ENCODE results near the gene STX16.

The STX16 gene

GRCh38 chr20:58706150-58706892 lies 55.2 kb downstream of the STX16 start:
- TF ChIP-seq, protein P1, sequence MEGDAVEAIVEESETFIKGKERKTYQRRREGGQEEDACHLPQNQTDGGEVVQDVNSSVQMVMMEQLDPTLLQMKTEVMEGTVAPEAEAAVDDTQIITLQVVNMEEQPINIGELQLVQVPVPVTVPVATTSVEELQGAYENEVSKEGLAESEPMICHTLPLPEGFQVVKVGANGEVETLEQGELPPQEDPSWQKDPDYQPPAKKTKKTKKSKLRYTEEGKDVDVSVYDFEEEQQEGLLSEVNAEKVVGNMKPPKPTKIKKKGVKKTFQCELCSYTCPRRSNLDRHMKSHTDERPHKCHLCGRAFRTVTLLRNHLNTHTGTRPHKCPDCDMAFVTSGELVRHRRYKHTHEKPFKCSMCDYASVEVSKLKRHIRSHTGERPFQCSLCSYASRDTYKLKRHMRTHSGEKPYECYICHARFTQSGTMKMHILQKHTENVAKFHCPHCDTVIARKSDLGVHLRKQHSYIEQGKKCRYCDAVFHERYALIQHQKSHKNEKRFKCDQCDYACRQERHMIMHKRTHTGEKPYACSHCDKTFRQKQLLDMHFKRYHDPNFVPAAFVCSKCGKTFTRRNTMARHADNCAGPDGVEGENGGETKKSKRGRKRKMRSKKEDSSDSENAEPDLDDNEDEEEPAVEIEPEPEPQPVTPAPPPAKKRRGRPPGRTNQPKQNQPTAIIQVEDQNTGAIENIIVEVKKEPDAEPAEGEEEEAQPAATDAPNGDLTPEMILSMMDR (IDR thresholded peaks at IDR 0.05), result no peak
- TF ChIP-seq ZFX (IDR thresholded peaks at IDR 0.05; ENCODE audit: borderline replicate concordance), result no peak
- H3K27ac ChIP-seq, result no peak overlapping the region

DNA sequence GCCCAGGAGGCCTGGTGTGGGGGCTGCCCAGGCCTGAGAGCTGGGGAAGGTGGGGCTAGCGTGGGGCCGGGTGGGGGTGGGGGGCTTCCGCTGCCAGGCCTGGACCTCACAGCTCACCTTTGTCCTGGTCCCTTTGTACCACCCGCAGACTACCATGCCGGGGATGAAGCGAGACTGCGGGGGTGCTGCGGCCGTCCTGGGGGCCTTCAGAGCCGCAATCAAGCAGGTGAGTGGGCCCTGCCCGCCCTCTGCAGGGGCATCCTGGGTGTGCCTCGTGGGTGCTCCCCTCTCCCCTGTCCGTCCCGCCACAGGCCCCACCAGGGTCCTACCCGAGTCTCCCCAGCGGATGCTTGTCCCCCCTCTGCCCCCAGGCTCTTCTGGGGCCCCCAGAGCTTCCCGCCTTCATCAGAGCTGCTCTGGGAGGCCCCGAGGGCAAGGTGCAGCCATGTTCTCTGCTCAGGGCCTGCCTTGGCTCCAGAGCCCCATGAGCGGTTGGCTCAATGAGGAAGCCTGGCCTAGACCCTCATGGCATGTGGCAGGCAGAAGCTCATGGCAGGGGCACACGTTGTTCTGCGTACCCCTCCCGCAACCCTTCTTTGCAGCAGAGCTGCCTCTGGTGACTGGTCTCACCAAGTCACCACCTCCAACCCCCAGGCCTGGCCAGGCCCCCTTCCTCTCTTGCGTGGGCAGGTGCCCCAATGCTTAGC lies 56.0 kb downstream of the STX16 start:
- H3K27ac ChIP-seq, result no peak overlapping the region
- TF ChIP-seq ZFX (IDR thresholded peaks at IDR 0.05; ENCODE audit: borderline replicate concordance), result no peak
- TF ChIP-seq, protein P1 (IDR thresholded peaks at IDR 0.05), result no peak

- TF ChIP-seq, protein P1 (IDR thresholded peaks at IDR 0.05), result no peak
- H3K27ac ChIP-seq, result no peak overlapping the region
Observed at GRCh38 chr20:58707770-58708169, 56.7 kb downstream of the STX16 start.

DNA sequence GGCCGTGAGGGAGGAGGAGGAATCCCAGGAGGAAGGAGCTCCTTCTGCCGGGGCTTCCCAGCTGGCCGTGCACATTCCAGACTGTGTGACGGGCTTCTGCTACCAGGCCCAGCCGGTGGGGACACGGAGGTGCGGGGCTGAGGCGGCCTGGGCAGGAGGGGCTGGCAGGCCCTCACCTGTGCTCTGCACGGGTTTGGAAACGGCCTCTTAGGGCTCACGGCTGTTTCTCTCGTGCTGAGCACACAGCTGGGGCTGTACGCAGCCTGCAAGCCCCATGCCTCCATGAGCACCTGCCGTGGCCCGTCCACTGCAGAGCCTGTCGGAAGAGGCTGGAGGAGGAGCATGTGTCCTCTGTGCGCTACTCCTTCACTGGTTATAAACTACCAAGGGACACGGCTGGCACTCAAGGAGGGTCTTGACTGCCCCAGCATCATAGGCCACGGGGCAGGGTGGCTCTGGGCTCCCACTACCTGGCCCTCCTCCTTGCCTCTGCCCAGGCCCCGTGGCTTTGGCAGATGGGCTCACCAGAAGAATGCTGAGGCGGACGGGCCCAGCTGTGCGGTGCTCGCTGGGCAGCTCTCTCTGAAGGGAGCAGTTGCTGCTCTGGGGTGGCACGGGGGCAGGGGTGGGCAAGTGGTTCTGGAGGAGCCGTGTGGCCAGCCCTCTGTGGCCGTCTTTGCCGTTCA lies 57.3 kb downstream of the STX16 start:
- no peak overlapping the region for H3K27ac ChIP-seq
- TF ChIP-seq ZFX (IDR thresholded peaks at IDR 0.05; ENCODE audit: borderline replicate concordance), result no peak
- TF ChIP-seq, protein P1 (IDR thresholded peaks at IDR 0.05), result no peak

DNA sequence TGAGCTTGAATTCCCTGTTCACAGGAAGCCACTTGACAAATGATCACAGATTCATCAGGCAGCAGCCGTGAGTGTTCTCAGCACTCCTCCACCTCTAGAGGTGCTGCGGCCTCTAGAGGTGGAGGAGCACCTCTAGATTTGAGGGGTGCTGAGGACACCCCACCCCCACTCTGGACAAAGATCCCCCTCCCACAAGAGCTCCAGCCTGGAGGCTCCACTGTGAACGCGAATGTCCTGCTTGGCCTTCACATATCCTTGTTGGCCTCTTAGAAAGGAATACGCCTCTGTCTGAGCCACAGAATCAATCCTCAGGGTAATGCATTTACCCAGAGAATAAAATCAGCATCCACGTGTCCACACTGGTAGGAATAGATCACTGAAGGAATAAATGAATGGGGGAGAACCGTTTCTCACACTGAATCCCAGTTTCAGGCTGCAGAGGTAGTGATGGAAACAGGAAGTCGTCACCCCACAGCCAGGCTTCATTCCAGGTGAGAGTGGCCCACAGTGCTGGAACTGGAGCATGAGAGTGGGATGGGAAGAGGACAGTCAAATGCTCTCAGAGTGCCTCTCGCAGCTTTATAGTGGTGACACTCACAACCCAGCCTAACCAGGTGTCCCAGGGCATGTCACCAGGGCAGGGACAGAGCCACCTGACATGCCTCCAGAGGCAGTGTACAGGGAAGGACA lies 58.1 kb downstream of the STX16 start:
- no peak overlapping the region for H3K27ac ChIP-seq
- TF ChIP-seq, protein P1 (IDR thresholded peaks at IDR 0.05), result no peak
- no peak for TF ChIP-seq ZFX (IDR thresholded peaks at IDR 0.05; ENCODE audit: borderline replicate concordance)

DNA sequence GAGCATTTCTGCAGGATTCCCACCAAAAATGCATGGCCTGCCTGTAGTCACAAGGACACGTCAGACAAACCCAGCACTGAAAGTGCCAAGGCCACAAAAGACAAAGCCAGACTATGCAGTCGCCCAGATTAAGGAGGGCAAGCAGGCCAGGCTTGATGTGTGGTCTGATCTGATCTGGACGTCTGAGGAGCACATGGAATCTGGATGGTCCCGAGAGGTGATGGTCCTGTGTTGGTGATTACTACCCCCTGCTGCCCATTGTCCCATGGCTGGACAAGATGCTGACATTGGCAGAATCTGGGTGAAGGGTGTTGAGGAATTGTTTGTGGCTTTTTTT lies 58.6 kb downstream of the STX16 start:
- H3K27ac ChIP-seq, result no peak overlapping the region
- TF ChIP-seq, protein P1 (IDR thresholded peaks at IDR 0.05), result no peak
- TF ChIP-seq ZFX (IDR thresholded peaks at IDR 0.05; ENCODE audit: borderline replicate concordance), result no peak

Data from 22Rv1 (cell line).